Astrocyte of the cerebellum (primary cell): Measurements from ENCODE around the gene CD99.

Experiments
- DNase-seq: peaks from one replicate; pipeline ENCODE4 v3.0.0-alpha.2; 2011; ENCODE audit warnings: low read depth
- H3K4me3 ChIP-seq: 2 replicates; pipeline ENCODE4 v1.5.1; 2011; ENCODE audit warnings: mild to moderate bottlenecking, low read depth, low read length, moderate library complexity
- in situ Hi-C: cut with HindIII; loops from 2 replicates; pipeline ENCODE4 v1.10.0; 2017; ENCODE audit warnings: low sequenced_read_pairs
- TF ChIP-seq, protein P1 (sequence below): IDR thresholded peaks from 2 replicates; pipeline ENCODE4 v1.5.1; 2012; ENCODE audit warnings: low read length, low read depth, moderate library complexity, mild to moderate bottlenecking; ENCODE audit errors: missing control alignments

CD99 gene

DNA sequence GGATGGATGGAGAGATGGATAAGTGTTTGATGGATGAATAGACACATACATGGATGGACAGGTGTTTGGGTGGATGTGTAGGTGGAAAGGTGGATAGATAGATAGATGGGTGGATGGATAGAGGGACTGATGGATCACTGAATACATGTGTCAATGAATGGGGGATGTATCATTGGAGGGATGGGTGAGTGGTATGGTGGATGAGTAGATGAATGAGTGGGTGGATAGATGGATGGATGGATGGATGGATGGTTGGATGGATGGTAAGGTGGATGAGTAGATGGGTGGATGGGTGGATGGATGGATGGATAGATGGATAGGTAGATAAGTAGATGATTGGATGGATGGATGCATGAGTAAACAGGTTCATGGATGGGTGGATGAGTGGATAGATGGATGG is 41.1 kb upstream of the CD99 start:
- in situ Hi-C loops: no loop called here

DNA sequence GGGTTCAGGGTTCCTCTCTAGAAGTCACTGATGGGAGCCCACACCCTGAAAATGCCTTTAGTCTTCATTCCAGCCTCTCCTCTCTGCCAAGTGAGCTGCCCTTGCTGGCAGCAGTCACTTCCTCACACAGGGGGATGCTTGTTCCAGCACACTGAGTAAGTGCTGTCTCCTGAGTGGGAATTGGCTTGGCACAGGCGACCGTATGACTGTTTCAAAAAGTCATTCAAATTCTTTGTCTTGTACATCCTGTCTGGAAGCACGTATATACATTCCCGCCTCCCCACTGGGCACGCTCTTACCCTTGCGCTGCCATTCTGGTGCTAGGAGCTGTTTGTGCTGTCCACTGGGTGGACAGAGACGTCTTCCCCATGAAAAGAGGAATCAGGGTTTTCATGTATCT is 40.2 kb upstream of the CD99 start:
- in situ Hi-C loops: no loop called here
- TF ChIP-seq, protein P1, sequence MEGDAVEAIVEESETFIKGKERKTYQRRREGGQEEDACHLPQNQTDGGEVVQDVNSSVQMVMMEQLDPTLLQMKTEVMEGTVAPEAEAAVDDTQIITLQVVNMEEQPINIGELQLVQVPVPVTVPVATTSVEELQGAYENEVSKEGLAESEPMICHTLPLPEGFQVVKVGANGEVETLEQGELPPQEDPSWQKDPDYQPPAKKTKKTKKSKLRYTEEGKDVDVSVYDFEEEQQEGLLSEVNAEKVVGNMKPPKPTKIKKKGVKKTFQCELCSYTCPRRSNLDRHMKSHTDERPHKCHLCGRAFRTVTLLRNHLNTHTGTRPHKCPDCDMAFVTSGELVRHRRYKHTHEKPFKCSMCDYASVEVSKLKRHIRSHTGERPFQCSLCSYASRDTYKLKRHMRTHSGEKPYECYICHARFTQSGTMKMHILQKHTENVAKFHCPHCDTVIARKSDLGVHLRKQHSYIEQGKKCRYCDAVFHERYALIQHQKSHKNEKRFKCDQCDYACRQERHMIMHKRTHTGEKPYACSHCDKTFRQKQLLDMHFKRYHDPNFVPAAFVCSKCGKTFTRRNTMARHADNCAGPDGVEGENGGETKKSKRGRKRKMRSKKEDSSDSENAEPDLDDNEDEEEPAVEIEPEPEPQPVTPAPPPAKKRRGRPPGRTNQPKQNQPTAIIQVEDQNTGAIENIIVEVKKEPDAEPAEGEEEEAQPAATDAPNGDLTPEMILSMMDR: no peak
- no peak for DNase-seq
- no peak overlapping the region for H3K4me3 ChIP-seq

More for the DNA sequence above, 41.1 kb upstream of the CD99 start:
- TF ChIP-seq, protein P1: no peak
- H3K4me3 ChIP-seq: no peak overlapping the region
- no peak for DNase-seq

DNA sequence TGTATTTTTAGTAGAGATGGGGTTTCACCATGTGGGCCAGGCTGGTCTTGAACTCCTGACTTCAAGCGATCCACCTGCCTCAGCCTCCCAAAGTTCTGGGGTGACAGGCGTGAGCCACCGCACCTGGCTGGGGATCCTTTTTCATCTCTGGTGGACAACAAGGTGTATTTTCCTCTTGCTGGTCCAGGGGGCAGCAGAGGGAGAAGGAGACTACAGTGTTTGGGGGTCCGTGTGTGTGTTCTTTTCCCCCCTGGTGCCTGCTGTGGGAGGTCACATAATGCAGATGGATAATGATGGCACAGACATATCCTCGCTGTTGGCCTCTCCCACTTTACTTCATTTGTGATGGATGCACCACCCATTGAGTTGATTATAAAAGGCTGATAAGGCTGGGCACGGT is 39.0 kb upstream of the CD99 start:
- no peak overlapping the region for H3K4me3 ChIP-seq
- DNase-seq: no peak

DNA sequence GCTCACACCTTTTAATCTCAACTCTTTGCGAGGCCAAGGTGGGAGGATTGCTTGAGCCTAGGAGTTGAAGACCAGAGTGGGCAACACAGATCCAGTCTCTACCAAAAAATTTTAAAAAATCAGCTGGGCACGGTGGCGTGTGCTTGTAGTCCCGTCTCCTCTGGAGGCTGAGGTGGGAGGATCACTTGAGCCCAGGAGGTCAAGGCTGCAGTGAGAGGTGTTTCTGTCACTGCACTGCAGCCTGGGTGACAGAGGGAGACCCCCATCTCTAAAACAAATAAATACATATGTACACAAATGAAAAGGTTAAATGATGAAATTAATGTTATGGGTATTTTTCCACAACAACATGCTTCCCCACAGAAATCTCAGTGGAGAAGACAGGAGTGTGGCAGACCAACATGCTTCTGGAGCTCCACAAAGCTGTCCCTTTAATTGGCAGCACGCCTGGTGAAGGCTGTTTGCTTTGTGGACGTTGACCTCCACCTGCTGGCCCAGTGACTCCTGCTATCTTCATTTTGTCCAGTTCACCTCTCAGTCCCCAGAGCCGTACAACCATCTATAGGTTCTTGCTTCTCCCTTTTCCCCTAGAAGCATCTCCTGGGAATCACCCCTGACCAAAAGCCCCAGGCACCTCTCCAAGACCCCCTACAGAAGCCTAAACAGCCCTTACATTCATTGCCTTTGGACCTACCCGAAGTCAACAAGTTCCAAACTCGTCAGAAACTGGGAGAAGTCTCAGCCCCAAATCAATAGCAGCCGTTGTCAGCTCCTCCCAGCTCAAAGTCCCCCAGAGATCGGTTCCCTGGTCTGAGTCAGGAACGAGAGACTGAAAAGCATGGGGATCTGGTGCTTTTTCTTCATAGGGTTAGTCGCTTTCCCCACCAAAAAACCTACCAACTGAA is 36.4 kb upstream of the CD99 start:
- in situ Hi-C loops: no loop called here
- H3K4me3 ChIP-seq: no peak overlapping the region
- DNase-seq: no peak
- TF ChIP-seq, protein P1: no peak

More for the DNA sequence above, 39.0 kb upstream of the CD99 start:
- TF ChIP-seq, protein P1: no peak
- in situ Hi-C loops: no loop called here

DNA sequence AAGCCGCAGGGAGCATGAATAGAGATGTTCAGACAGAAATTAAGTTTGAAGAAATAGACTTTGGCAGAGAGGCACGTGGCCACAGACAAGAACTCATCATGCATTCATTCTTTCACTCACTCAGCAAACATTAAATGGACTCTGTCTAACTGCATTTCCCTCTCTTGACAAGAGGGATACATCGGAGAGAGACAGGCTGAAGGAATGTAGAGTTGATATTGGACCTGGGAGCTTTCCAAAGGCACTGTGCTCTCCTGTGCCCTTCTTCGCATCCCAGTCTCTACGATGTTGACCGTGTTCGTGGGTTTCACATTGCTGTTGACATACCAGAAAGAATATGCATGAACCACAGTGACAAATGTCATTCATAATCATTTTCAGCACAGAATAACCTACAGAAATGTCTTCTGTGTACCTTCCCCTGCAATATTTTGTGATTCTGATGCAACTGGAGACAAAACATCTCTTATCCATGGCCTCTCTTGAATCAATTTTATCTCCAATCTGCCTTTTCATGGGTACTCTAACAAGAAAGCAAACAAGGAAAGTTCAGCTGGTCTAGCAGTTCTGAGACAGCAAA is 34.7 kb upstream of the CD99 start:
- TF ChIP-seq, protein P1: no peak

DNA sequence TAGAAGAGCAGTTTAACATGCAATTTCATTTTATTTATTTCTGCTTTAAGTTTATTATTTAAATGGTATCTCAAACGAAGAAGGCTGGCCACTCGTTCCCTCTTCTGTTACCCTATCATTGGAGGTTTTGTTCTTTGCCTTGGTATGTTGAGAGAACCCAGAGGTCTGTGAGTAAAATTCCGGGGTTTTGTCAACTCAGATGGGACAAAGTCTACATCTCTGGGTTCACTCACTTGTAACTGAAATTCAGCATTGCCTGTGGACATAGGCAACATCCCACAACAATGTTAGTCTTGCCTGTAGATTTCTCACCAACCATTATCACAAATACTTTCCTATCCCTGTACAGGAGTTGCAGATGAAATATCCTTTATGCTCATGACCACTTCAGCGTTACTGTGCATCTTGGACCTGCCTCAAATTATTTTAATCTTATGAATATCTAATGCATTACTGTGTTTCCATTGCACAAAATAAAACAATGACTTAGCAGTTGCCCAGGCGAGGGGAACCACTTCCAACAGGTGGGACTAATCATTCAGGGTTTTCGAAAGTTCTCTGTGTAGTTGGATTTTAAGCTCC is 33.5 kb upstream of the CD99 start:
- no peak for DNase-seq
- in situ Hi-C loops: no loop called here
- H3K4me3 ChIP-seq: no peak overlapping the region
- TF ChIP-seq, protein P1: no peak

More for the DNA sequence above, 34.7 kb upstream of the CD99 start:
- in situ Hi-C loops: no loop called here
- no peak overlapping the region for H3K4me3 ChIP-seq
- no peak for DNase-seq
